A549 treated with ZK216348 at 1 μM for 4 hours (cell line): Measurements from ENCODE around the gene GALNT1. TPM values are rescaled to one million over a fixed set of nuclear protein-coding genes. Genes with fewer than 3 reads are reported as not detected.

Experiments
- total RNA-seq: library from RNA; stranded (reverse); fragments of 200-300 nt; extraction: Qiagen RNA extraction; gene quantifications from 5 replicates; pipeline ENCODE4 v1.2.3, GENCODE V29; 2022; ENCODE audit warnings: low read depth

The GALNT1 gene
- 53.3 to 79.4 TPM (median 63.0 TPM) in 5 replicates for total RNA-seq

DNA sequence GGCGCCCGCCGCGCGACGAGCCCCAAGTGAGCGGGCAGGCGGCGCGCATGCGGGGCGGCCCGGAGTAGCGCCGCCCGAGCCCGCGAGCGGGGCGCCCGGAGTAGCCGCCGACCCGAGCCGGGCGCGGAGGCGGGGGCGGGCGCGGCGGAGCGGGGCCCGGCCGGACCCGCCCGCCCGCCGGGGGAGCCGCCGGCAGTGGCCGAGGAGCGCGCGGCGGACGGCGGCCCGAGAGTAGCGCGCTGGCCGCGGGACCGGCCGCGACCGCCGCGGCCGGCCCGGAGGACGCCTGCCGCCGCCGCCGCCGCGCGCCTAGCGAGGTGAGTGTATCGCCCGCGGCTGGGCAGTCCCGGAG lies at the start of gene GALNT1:
TSS of gene GALNT1 (plus strand) at position 195 of the 352 bp plus-strand sequence. CDS start 72,923 bp downstream, outside the sequence.

Other genes starting within 250 kb of the GALNT1 start
- gene ZNF24, start 237.3 kb upstream of the GALNT1 start, total RNA-seq: 8.6 to 13.4 TPM (median 11.5 TPM) in 5 replicates
- gene ZNF396, start 204.4 kb upstream of the GALNT1 start, total RNA-seq: 0.57 to 1.2 TPM (median 0.74 TPM) in 5 replicates
- 21.2 to 28.0 TPM (median 24.9 TPM) in 5 replicates for gene INO80C, start 83.8 kb upstream of the GALNT1 start, total RNA-seq